ENCODE data around the gene SLC22A23. TPM values are rescaled to one million over a fixed set of nuclear protein-coding genes. Genes with fewer than 3 reads are reported as not detected.

SLC22A23 gene
- total and polyA plus RNA-seq, 2 of the 4 experiments (the other 2 are of a cell fraction) = 0.72 to 1.6 TPM

DNA sequence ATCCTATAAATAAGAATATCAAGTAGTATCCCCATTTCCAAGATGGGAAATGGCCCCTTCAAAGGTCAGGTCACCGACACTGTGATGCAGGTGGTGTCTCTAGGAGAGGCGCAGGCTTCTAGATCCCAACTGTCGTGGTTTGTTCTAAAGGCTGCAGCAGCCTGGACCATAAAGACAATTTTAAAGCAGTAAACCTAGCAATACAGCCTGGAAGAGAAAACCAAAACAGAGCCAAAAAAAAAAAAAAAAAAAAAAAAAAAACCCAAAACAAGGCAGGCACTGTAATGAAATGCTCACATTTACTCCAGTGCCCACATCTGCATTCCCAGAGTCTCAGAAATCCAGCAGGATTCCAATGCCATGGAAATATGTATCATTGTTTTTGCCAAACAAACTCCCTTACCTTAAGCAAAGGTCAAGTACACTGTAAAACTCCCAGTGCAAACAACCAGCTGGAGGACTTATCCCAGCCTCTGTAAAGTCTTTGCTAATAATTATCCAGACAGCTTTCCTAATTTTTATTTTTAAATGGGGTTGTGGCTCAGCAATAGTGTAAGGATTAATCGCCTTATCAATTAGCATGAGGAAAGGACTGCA is 99.9 kb downstream of the SLC22A23 start:
- POLR2A ChIA-PET (ENCODE audit: unreplicated experiment) = no interaction called here
- H3K18ac ChIP-seq (ENCODE audit: low read depth, low read length) = no peak overlapping the region
- BruUV-seq (replicated peaks) = no TSS peak
- H2BK15ac ChIP-seq (ENCODE audit: low read depth, low read length) = no peak overlapping the region
- H2AK9ac ChIP-seq (replicated peaks; ENCODE audit: low read depth, low read length, poor library complexity) = no peak overlapping the region
- intact Hi-C loops (cut with micrococcal nuclease) (no loop called here), dilution Hi-C loops (cut with HindIII; ENCODE audit: low sequenced_read_pairs, unreplicated experiment) (no loop called here), in situ Hi-C loops (cut with MboI; ENCODE audit: low sequenced_read_pairs) (no loop called here)
- CTCF ChIA-PET = no interaction called here
- no peaks in the 10 kb centered on the region for H3K36me3 ChIP-seq (ENCODE audit: control insufficient read depth, insufficient read depth, low read length)
- DNase-seq = no peak
- H2BK5ac ChIP-seq (ENCODE audit: low read depth, low read length, poor library complexity, severe bottlenecking) = no peak overlapping the region
- no peak overlapping the region for H3K9ac ChIP-seq (ENCODE audit: low read depth, low read length)
- no peak for ATAC-seq (ENCODE audit: low read depth)
- H3K14ac ChIP-seq (replicated peaks; ENCODE audit: low read depth, low read length) = no peak overlapping the region
- H3K4me2 ChIP-seq (ENCODE audit: low read depth, low read length) = no peak overlapping the region
- no peak overlapping the region for H3K27ac ChIP-seq (ENCODE audit: insufficient read depth, low read length)
- no peak overlapping the region for H3K56ac ChIP-seq (ENCODE audit: extremely low read depth, insufficient read depth, low read length)
- H4K8ac ChIP-seq (ENCODE audit: low read depth in 2 of 2, low read length in 2 of 2) = no peak overlapping the region; a peak in 1 of 4 replicates
- no peak overlapping the region for H3K4me3 ChIP-seq (ENCODE audit: insufficient read depth, low read depth, low read length)
- H3K27me3 ChIP-seq (ENCODE audit: control insufficient read depth, insufficient read depth, low read length) = peaks cover 27% of the 10 kb centered on the region
- peaks cover 7% of the 10 kb centered on the region; the same call in 1 of the 2 replicates for H3K9me1 ChIP-seq (ENCODE audit: insufficient read depth, low read length)
- H3K4me1 ChIP-seq (ENCODE audit: control insufficient read depth, insufficient read depth, low read length) = peaks cover 2% of the 10 kb centered on the region; the same call in 1 of the 2 replicates
- no peak overlapping the region for H2BK20ac ChIP-seq (ENCODE audit: low read depth, low read length)
- H3K79me1 ChIP-seq (ENCODE audit: low read depth in 1 of 2, low read length in 2 of 2) = no peaks in the 10 kb centered on the region
- no peak overlapping the region for H3K23ac ChIP-seq (ENCODE audit: low read depth, low read length)
- H2BK120ac ChIP-seq (ENCODE audit: low read depth, low read length) = no peak overlapping the region
- no peaks in the 10 kb centered on the region for H3K9me3 ChIP-seq (ENCODE audit: control insufficient read depth, insufficient read depth, low read length)
- H4K91ac ChIP-seq (ENCODE audit: insufficient read depth, low read depth, low read length) = no peak overlapping the region
- H4K20me1 ChIP-seq (ENCODE audit: insufficient read depth, low read length) = no peaks in the 10 kb centered on the region
- no peak overlapping the region for H2AFZ ChIP-seq (replicated peaks; ENCODE audit: low read length, poor library complexity)
- TF ChIP-seq RAD21 (IDR thresholded peaks at IDR 0.05; ENCODE audit: low read length) = no peak
- no peak for TF ChIP-seq MXI1 (IDR thresholded peaks at IDR 0.05; ENCODE audit: borderline replicate concordance, low read depth, low read length)
- no peak for TF ChIP-seq CEBPB (IDR thresholded peaks at IDR 0.05; ENCODE audit: low read depth, low read length)
- no peak for TF ChIP-seq RFX5 (IDR thresholded peaks at IDR 0.05; ENCODE audit: low read depth, low read length)
- no peak for TF ChIP-seq MAFK (IDR thresholded peaks at IDR 0.05; ENCODE audit: low read depth, low read length)
- no peak for TF ChIP-seq MAZ (IDR thresholded peaks at IDR 0.05; ENCODE audit: borderline replicate concordance, low read depth, low read length)
- no peak for TF ChIP-seq CTCF (conservative IDR thresholded peaks at IDR 0.05; ENCODE audit: low read depth, low read length)
- TF ChIP-seq, protein P1, sequence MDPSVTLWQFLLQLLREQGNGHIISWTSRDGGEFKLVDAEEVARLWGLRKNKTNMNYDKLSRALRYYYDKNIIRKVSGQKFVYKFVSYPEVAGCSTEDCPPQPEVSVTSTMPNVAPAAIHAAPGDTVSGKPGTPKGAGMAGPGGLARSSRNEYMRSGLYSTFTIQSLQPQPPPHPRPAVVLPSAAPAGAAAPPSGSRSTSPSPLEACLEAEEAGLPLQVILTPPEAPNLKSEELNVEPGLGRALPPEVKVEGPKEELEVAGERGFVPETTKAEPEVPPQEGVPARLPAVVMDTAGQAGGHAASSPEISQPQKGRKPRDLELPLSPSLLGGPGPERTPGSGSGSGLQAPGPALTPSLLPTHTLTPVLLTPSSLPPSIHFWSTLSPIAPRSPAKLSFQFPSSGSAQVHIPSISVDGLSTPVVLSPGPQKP (IDR thresholded peaks at IDR 0.05; ENCODE audit: borderline replicate concordance, low read depth, low read length) = no peak
- no peak for TF ChIP-seq BHLHE40 (IDR thresholded peaks at IDR 0.05; ENCODE audit: low read depth, low read length)
- TF ChIP-seq POLR2A (IDR thresholded peaks at IDR 0.05; ENCODE audit: low read depth, low read length) = no peak
- no peak for TF ChIP-seq RCOR1 (IDR thresholded peaks at IDR 0.05; ENCODE audit: insufficient replicate concordance, low read length)
- TF ChIP-seq USF2 (IDR thresholded peaks at IDR 0.05; ENCODE audit: low read depth, low read length) = no peak
- TF ChIP-seq FOS (IDR thresholded peaks at IDR 0.05; ENCODE audit: low read depth, low read length) = no peak
- TF ChIP-seq CHD1 (IDR thresholded peaks at IDR 0.05; ENCODE audit: low read depth, low read length) = no peak
- TF ChIP-seq SMC3 (IDR thresholded peaks at IDR 0.05; ENCODE audit: low read depth, low read length) = no peak
- no CpG with 5 or more reads among the region's 4 CpGs for WGBS, 2 experiments (ENCODE audit: extremely low coverage in 2 of 2, insufficient read length in 1 of 2)
- no peak overlapping the region for H4K5ac ChIP-seq (ENCODE audit: low read depth, low read length)
- no peak overlapping the region for H3K4ac ChIP-seq (ENCODE audit: low read depth, low read length)
- H2AK5ac ChIP-seq (ENCODE audit: low read depth, low read length) = no peak overlapping the region
